GM23338 (cell line): ENCODE measurements around the gene CCDC28B.

Experiments
- CREB1 ChIP-seq: fragments of 250-450 bp; sonication (Bioruptor Pico); IDR thresholded peaks from 2 replicates; pipeline ENCODE4 v1.5.0; 2020; ENCODE audit warnings: low read depth, mild to moderate bottlenecking, moderate library complexity
- CTCF ChIP-seq, 2 experiments: fragments of 200-600 bp in 1 of 2; sonication (generic) in 1 of 2; conservative IDR thresholded peaks; 2 replicates each; pipeline versions ENCODE4 v1.5.1 to v1.6.1; 2016 to 2017; ENCODE audit warnings: antibody characterized with exemption in 2 of 2, low read depth in 2 of 2, mild to moderate bottlenecking in 2 of 2, moderate library complexity in 1 of 2
- ETS1 ChIP-seq: IDR thresholded peaks from 2 replicates; pipeline ENCODE4 v1.6.1; 2016; ENCODE audit warnings: antibody characterized with exemption
- EZH2 ChIP-seq: fragments of 200-600 bp; sonication (generic); IDR thresholded peaks from one replicate; pipeline ENCODE4 v1.8.0; 2017; ENCODE audit warnings: antibody characterized with exemption, mild to moderate bottlenecking, low read depth; ENCODE audit not compliant: unreplicated experiment
- EZH2phosphoT487 ChIP-seq: fragments of 200-600 bp; sonication (generic); IDR thresholded peaks from one replicate; pipeline ENCODE4 v1.8.1; 2018; ENCODE audit warnings: antibody characterized with exemption; ENCODE audit not compliant: unreplicated experiment
- NANOG ChIP-seq: IDR thresholded peaks from 2 replicates; pipeline ENCODE4 v1.6.1; 2016; ENCODE audit warnings: antibody characterized with exemption, borderline replicate concordance
- POLR2AphosphoS5 ChIP-seq: IDR thresholded peaks from 2 replicates; pipeline ENCODE4 v1.6.1; 2016; ENCODE audit warnings: antibody characterized with exemption, low read depth
- REST ChIP-seq: IDR thresholded peaks from one replicate; pipeline ENCODE4 v1.6.1; 2018; ENCODE audit warnings: antibody characterized with exemption; ENCODE audit not compliant: unreplicated experiment
- STAT1 ChIP-seq: IDR thresholded peaks from one replicate; pipeline ENCODE4 v1.6.1; 2016; ENCODE audit warnings: antibody characterized with exemption; ENCODE audit not compliant: unreplicated experiment

- TF ChIP-seq EZH2phosphoT487 (no peak), CTCF (conservative IDR thresholded peaks at IDR 0.05; ENCODE audit: low read depth in 2 of 2) (no peak), POLR2AphosphoS5 (no peak), EZH2 (no peak), REST (no peak), CREB1 (CRISPR knock-in tag) (no peak), NANOG (no peak), STAT1 (no peak), ETS1 (no peak)
Measured at GRCh38 chr1:32224285-32224684, 23.9 kb downstream of the CCDC28B start.
